Muscle layer of colon (tissue), 2 donors: Measurements from ENCODE around the gene C14orf132.

ENCODE experiments used
- H3K27ac ChIP-seq: one replicate; pipeline ENCODE4 v1.7.0; 2013; ENCODE audit warnings: low read depth, mild to moderate bottlenecking, low read length, moderate library complexity
- H3K27me3 ChIP-seq, 2 donors: one replicate each; pipeline ENCODE4 v1.7.0; 2013; ENCODE audit warnings: low read length in 2 of 2, mild to moderate bottlenecking in 2 of 2; ENCODE audit not compliant: insufficient read depth in 2 of 2, control insufficient read depth in 1 of 2
- H3K36me3 ChIP-seq: one replicate; pipeline ENCODE4 v1.7.0; 2013; ENCODE audit warnings: mild to moderate bottlenecking, low read length; ENCODE audit not compliant: insufficient read depth
- H3K4me1 ChIP-seq: one replicate; pipeline ENCODE4 v1.7.0; 2013; ENCODE audit warnings: mild to moderate bottlenecking, low read length; ENCODE audit not compliant: insufficient read depth
- H3K4me3 ChIP-seq, 2 donors: one replicate each; pipeline ENCODE4 v1.7.0; 2013; ENCODE audit warnings: low read length in 2 of 2, low read depth in 1 of 2, mild to moderate bottlenecking in 1 of 2, moderate library complexity in 1 of 2
- H3K9ac ChIP-seq: one replicate; pipeline ENCODE4 v1.7.0; 2013; ENCODE audit warnings: low read length
- H3K9me3 ChIP-seq: one replicate; pipeline ENCODE4 v1.7.0; 2013; ENCODE audit warnings: mild to moderate bottlenecking, low read length
- donor health status: abdominal sarcoma.
- donor health status: Adenocarcinoma of cecum.

Gene C14orf132

DNA sequence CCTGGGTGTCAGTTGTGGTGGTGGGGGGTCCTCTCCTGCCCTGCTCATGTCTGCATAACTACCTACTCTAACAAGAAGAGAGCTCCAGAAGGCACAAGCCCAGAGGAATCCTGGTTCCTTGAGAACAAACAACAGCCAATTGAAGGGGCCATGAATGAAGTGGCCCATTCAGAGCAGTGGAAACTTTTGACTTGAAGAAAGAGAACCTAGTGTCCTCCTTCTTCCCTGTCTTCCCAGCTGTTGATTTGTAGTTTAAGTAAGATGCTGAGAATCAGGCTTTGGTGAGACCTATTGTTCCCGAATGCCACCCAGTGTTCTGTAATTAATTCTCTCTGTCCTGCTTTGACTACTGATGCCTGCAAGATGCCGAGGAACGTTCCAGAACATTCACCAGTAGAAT lies 79.2 kb downstream of the C14orf132 start:
- H3K4me1 ChIP-seq, result peaks cover 7% of the 10 kb centered on the region
- no peaks in the 10 kb centered on the region for H3K27me3 ChIP-seq

DNA sequence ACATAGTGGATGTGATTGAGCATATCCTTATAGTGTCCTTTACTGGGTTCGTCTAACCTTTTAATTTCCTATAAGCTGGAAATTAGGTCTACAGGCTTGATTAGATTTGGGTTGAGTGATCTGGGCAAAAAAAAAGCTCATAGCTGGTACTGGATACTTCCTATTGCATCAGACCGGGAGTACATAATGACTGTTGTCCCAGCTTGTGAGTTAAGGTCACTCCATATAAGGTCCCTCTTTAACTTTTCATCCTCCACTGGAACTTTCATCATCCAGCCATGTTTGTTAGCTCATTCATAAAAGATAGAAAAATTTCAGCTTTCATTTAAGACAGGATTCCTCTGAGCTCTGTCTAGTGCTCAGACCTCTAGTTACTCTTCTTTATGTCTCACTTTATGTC lies 80.8 kb downstream of the C14orf132 start:
- Histone ChIP-seq H3K4me1 (peaks cover 7% of the 10 kb centered on the region), H3K27me3 (no peaks in the 10 kb centered on the region), H3K9ac (no peak overlapping the region), H3K4me3 (no peak overlapping the region), H3K36me3 (no peaks in the 10 kb centered on the region), H3K27ac (no peak overlapping the region), H3K9me3 (no peaks in the 10 kb centered on the region)

More for the DNA sequence above, 79.2 kb downstream of the C14orf132 start:
- Histone ChIP-seq H3K27ac (no peak overlapping the region), H3K36me3 (no peaks in the 10 kb centered on the region), H3K4me3 (no peak overlapping the region), H3K9me3 (no peaks in the 10 kb centered on the region), H3K9ac (no peak overlapping the region)

DNA sequence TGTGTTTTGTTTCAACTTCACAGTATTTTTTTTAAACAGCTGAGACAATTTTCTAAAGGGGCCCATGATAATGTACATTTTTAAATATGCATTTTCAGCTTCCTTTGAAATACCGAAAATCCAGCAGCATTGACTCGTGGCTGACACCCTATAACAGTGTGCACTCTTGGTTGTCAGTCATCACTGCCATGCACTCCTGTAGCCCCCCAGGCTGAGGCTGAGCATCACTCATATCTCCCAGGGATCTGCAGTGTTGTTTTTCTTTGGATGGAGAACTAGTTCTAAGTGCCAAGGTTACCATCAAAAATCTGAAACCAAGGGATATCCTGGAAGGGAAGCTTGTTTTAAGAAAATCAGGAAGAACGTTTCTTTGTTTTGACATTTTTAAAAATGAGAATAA lies 81.2 kb downstream of the C14orf132 start:
- peaks cover 8% of the 10 kb centered on the region for H3K4me1 ChIP-seq
- H3K27ac ChIP-seq, result no peak overlapping the region
- no peak overlapping the region for H3K9ac ChIP-seq

DNA sequence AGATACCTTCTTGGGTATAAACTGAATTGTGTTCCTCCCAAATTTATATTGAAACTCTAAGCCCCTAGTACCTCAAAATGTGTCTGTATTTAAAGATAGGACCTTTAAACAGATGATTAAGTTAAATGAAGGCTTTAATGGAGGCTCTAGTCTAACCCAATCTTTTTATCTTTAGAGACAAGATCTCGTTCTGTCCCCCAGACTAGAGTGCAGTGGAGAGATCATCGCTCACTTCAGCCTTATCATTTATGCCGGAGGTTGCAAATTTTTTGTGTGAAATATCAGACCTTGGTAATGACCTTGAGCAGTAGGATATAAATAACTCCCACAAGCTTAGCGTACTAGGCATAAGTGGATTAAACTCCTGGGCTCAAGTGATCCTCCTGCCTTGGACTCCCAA lies 81.8 kb downstream of the C14orf132 start:
- no peak overlapping the region for H3K27ac ChIP-seq
- no peak overlapping the region for H3K4me3 ChIP-seq

More for the DNA sequence above, 81.2 kb downstream of the C14orf132 start:
- Histone ChIP-seq H3K9me3 (no peaks in the 10 kb centered on the region), H3K27me3 (no peaks in the 10 kb centered on the region), H3K36me3 (no peaks in the 10 kb centered on the region), H3K4me3 (no peak overlapping the region)

DNA sequence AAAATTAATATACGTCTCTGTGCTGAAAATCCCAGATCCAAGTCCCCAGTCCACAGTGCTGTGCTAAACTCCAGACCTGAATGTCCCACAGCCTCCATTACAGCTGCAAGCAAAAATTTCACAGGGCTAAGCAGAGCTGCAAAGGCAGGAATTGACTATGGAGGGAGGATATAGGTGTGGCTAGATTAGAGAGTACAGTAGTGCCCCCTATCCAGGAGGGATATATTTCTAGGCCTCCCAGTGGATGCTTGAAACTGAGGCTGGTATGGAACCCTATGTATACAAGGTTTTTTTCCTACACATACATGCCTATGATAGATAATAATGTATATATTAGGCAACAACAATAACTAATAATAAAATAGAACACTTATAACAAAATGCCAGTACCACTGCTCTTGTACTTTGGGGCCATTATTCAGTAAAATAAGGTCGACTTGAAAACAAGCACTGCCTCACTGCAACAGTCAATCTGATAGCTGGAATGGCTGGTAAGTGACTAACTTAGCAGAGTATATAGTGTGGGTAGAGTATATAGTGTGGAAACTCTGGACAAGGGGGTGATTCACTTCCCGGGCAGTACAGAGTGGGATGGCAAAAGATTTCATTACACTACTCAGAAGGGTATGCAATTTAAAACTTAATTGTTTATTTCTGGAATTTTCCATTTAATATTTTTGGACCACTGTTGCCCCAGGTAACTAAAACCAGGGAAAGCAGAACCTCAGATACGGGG lies 82.7 kb downstream of the C14orf132 start:
- Histone ChIP-seq H3K36me3 (no peaks in the 10 kb centered on the region), H3K4me1 (peaks cover 13% of the 10 kb centered on the region), H3K27me3 (no peaks in the 10 kb centered on the region), H3K9ac (no peak overlapping the region), H3K27ac (no peak overlapping the region), H3K4me3 (no peak overlapping the region), H3K9me3 (no peaks in the 10 kb centered on the region)

More for the DNA sequence above, 81.8 kb downstream of the C14orf132 start:
- Histone ChIP-seq H3K9me3 (no peaks in the 10 kb centered on the region), H3K27me3 (no peaks in the 10 kb centered on the region), H3K4me1 (peaks cover 13% of the 10 kb centered on the region), H3K36me3 (no peaks in the 10 kb centered on the region), H3K9ac (no peak overlapping the region)

DNA sequence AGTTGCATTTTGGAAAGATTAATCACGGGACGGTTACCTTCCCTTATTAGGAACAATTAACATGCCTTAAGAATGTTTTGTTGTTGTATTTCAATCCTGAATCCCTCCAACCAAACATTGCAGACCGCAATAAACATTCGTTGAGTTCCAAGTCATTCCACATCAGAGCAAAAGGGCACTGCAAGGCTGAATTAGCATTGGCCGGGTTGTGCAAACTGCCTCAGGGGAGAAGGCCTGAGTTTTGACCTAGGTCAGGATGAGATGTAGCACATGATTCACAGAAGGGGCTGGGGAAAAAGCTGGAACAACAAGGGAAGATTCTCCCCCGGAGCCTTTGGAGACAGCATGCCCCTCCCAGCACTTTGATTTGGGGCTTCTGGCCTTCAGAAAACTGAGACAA lies 83.3 kb downstream of the C14orf132 start:
- Histone ChIP-seq H3K36me3 (no peaks in the 10 kb centered on the region), H3K9me3 (no peaks in the 10 kb centered on the region), H3K9ac (no peak overlapping the region), H3K4me1 (peaks cover 6% of the 10 kb centered on the region), H3K27ac (no peak overlapping the region), H3K27me3 (no peaks in the 10 kb centered on the region), H3K4me3 (no peak overlapping the region)

DNA sequence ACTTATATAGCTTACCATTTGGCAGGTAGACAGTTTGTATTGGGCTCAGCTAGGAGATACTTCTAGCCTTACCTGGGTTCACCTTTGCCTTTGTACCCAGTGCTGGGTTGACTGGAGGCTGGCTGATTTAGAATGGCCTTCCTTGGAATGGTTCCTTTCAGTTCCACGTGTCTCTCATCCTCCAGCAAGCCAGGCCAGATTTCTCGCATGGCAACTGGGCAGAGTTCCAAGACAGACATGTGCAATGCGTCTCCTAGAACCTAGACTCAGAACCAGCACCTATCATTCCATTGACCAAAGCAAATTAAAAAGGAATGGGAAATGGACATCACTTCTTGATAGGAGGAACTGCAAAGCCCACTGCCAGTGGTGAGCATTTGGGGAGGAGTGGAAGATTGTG lies 86.4 kb downstream of the C14orf132 start:
- H3K9me3 ChIP-seq, result no peaks in the 10 kb centered on the region
- H3K4me1 ChIP-seq, result peaks cover 6% of the 10 kb centered on the region
- H3K4me3 ChIP-seq, result no peak overlapping the region
- H3K27me3 ChIP-seq, result no peaks in the 10 kb centered on the region
- H3K27ac ChIP-seq, result no peak overlapping the region
- no peak overlapping the region for H3K9ac ChIP-seq
- no peaks in the 10 kb centered on the region for H3K36me3 ChIP-seq

DNA sequence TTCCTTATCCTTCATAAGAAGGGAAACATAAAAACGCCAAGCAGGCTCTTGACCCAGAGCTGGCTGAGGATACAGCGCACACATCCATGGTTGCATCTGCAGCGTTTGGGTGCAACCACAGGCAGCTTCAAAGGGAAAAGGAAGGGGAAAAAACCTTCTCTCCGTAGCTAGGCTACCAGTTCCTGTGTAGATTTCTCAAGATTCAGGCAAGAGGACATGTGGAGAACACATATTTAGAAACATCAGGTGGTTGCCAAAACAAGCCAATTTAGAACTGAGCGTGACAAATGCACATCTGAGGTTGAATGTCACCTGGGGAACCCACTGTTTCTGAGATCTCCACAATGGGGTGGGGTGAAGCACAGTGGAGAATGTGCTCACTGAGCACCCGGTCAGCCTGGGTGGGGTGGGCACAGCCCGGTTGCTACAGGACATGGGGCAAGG lies 87.2 kb downstream of the C14orf132 start:
- Histone ChIP-seq H3K4me1 (peaks cover 6% of the 10 kb centered on the region), H3K36me3 (no peaks in the 10 kb centered on the region), H3K27ac (no peak overlapping the region), H3K27me3 (no peaks in the 10 kb centered on the region), H3K9ac (no peak overlapping the region), H3K9me3 (no peaks in the 10 kb centered on the region), H3K4me3 (no peak overlapping the region)

DNA sequence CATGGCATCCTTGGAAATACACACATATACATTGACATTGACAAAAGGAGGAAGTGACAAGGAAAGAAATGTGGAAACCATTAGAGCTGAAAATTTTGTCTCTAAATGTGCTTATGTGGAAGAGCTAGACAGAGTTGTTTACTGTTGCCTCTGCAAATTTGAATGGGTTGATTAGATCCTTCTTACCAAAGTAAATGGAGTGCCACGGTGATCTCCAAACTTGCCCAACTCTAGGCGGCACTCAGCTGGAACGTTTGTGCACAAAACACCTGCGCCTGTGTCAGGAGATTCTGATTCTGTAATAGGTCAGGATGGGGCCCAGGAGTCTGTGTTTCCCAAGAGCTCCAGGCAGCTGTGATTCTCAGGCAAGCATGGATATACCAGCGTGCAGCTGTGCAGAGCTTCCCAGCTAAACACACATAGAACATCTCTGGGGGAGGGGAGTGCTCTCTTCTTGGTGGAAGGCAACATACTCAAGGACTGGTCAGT lies 87.7 kb downstream of the C14orf132 start:
- Histone ChIP-seq H3K27ac (no peak overlapping the region), H3K4me3 (no peak overlapping the region), H3K9me3 (no peaks in the 10 kb centered on the region), H3K4me1 (peaks cover 6% of the 10 kb centered on the region), H3K36me3 (no peaks in the 10 kb centered on the region), H3K27me3 (no peaks in the 10 kb centered on the region), H3K9ac (no peak overlapping the region)

DNA sequence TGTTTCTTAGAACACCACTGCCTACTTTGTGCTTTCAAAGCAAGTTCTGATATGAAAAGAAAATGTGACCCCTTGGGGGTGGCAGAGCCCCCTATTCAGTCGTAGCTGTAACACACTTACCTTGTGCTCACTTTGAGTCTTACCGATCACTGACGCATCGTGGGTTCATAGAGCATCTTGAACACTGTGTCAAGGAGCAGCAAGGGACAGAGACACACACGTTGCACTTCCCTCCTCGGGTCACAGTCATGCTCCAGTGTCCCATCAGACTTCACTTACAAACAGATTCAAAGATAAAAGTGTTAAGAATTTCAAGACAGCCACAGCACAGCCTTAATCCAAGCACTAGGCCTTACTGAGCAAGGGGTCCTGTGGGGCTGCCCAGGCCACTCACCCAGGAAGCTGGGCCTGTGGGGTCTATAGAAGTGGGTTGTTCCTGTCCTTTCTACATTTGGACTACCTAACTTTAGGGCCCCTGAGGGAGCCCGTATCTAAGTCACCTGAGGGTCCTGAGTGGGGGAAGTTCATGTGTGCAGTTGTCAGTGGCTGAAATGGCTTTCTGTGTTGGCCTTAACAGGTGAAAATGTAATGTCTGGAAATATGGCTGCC lies 90.1 kb downstream of the C14orf132 start:
- Histone ChIP-seq H3K4me3 (no peak overlapping the region), H3K27ac (no peak overlapping the region), H3K4me1 (peaks cover 6% of the 10 kb centered on the region), H3K27me3 (no peaks in the 10 kb centered on the region), H3K9me3 (no peaks in the 10 kb centered on the region), H3K36me3 (no peaks in the 10 kb centered on the region), H3K9ac (no peak overlapping the region)

DNA sequence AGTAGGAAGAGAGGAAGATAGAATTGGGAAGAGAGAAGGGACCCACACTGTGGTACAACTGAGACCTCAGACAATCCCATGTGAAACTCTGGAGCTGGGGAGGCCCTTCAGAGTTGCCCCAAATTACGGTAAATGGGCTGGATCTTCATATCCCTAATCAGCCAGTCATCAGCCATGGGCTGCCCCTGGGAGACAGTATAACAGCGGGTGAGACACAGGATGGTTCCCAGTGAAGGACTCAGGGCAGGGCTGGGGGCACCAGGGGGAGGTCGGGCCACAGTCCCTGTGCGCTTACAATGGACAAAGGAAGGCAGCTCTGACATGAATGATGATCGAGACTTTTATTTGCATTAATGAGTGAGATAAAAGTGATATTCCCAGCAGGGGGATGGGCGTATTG lies 91.2 kb downstream of the C14orf132 start:
- Histone ChIP-seq H3K9me3 (no peaks in the 10 kb centered on the region), H3K36me3 (no peaks in the 10 kb centered on the region), H3K4me1 (peaks cover 5% of the 10 kb centered on the region), H3K27ac (no peak overlapping the region), H3K9ac (no peak overlapping the region), H3K27me3 (no peaks in the 10 kb centered on the region), H3K4me3 (no peak overlapping the region)

DNA sequence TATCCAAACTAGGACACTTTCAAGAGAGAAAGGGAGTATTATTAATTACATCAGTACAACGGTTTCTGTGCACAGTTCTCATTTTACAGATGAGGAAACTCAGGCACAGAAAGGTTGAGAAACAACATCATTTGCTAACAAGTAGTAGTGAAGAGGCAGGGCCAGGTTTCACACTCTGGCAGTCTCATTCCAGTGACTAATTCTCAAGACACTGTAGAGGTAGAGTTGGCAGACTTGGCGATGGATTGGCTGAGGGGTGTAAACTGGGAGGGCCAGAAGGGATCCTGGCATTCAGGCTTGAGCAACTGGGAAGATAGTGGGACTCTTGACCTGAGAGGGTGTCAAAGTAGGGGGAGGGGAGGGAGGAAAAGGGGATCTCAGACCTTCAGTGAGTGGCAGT lies 91.7 kb downstream of the C14orf132 start:
- H3K9ac ChIP-seq, result no peak overlapping the region
- H3K4me3 ChIP-seq, result no peak overlapping the region
- H3K4me1 ChIP-seq, result peaks cover under 1% of the 10 kb centered on the region
- H3K27ac ChIP-seq, result no peak overlapping the region
- H3K9me3 ChIP-seq, result no peaks in the 10 kb centered on the region
- no peaks in the 10 kb centered on the region for H3K27me3 ChIP-seq
- no peaks in the 10 kb centered on the region for H3K36me3 ChIP-seq
